Ascending aorta (tissue), 2 donors: ENCODE results near the gene OTOL1. TPM values are rescaled to one million over a fixed set of nuclear protein-coding genes. Genes with fewer than 3 reads are reported as not detected.

Experiments used
- DNase-seq, 2 donors: peaks; one replicate each; pipeline ENCODE4 v3.0.0-alpha.2; 2019; ENCODE audit warnings: low spot score in 2 of 2
- H3K27ac ChIP-seq, 2 donors: fragments of 200-600 bp; sonication (generic); one replicate each; pipeline ENCODE4 v1.5.1; 2016 to 2017; ENCODE audit warnings: mild to moderate bottlenecking in 1 of 2
- H3K27me3 ChIP-seq: fragments of 200-600 bp; sonication (generic); one replicate; pipeline ENCODE4 v1.5.1; 2017
- H3K36me3 ChIP-seq, 2 donors: fragments of 200-600 bp; sonication (generic); one replicate each; pipeline ENCODE4 v1.5.1; 2016
- H3K4me1 ChIP-seq, 2 donors: fragments of 200-600 bp; sonication (generic); one replicate each; pipeline ENCODE4 v1.5.1; 2016 to 2017; ENCODE audit warnings: mild to moderate bottlenecking in 1 of 2
- H3K4me3 ChIP-seq, 2 donors: fragments of 200-600 bp; sonication (generic); one replicate each; pipeline ENCODE4 v1.5.1; 2016 to 2017; ENCODE audit warnings: mild to moderate bottlenecking in 1 of 2
- H3K9me3 ChIP-seq, 2 donors: fragments of 200-600 bp; sonication (generic); one replicate each; pipeline ENCODE4 v1.5.1; 2016
- intact Hi-C: fragments of 100-400 bp; cut with DNase I; formaldehyde crosslinking; loops from one replicate; pipeline ENCODE4 v1.15.1; 2023
- total RNA-seq: library from RNA; depleted of rRNA; stranded (reverse); fragments of >200 nt; gene quantifications from one replicate; pipeline ENCODE4 v1.1.0, GENCODE V29; 2016
- TF ChIP-seq, protein P1 (sequence below), 3 experiments: fragments of 200-600 bp in 2 of 3; fragments of 450-650 bp in 1 of 3; sonication (generic) in 2 of 3; IDR thresholded peaks; one replicate each; pipeline ENCODE4 v1.5.1; 2016 to 2019; ENCODE audit warnings: antibody characterized with exemption in 3 of 3, mild to moderate bottlenecking in 1 of 3, moderate library complexity in 1 of 3

The OTOL1 gene
- total RNA-seq, 1 donor from 2014 or later, result not detected

GRCh38 chr3:161552984-161553560, 56.5 kb downstream of the OTOL1 start:
- Histone ChIP-seq H3K36me3 (no peaks in the 10 kb centered on the region), H3K27me3 (no peaks in the 10 kb centered on the region), H3K4me3 (no peak overlapping the region), H3K27ac (no peak overlapping the region), H3K4me1 (no peaks in the 10 kb centered on the region), H3K9me3 (no peaks in the 10 kb centered on the region)
- intact Hi-C loops, result no loop called here
- TF ChIP-seq, protein P1, sequence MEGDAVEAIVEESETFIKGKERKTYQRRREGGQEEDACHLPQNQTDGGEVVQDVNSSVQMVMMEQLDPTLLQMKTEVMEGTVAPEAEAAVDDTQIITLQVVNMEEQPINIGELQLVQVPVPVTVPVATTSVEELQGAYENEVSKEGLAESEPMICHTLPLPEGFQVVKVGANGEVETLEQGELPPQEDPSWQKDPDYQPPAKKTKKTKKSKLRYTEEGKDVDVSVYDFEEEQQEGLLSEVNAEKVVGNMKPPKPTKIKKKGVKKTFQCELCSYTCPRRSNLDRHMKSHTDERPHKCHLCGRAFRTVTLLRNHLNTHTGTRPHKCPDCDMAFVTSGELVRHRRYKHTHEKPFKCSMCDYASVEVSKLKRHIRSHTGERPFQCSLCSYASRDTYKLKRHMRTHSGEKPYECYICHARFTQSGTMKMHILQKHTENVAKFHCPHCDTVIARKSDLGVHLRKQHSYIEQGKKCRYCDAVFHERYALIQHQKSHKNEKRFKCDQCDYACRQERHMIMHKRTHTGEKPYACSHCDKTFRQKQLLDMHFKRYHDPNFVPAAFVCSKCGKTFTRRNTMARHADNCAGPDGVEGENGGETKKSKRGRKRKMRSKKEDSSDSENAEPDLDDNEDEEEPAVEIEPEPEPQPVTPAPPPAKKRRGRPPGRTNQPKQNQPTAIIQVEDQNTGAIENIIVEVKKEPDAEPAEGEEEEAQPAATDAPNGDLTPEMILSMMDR (IDR thresholded peaks at IDR 0.05), result no peak
- DNase-seq, result no peak

Other genes with a start within 250 kb of the OTOL1 start
- gene SPTSSB, start 125.3 kb upstream of the OTOL1 start, total RNA-seq, result not detected